Gastrocnemius medialis (tissue), 4 donors: ENCODE data around the gene SUMF1.

Experiments used
- CTCF ChIP-seq, 5 experiments: fragments of 450-650 bp in 3 of 5; fragments of 200-600 bp in 2 of 5; sonication (generic) in 2 of 5; IDR thresholded peaks in 4 of 5; conservative IDR thresholded peaks in 1 of 5; 1 replicate in 4 of 5; 2 replicates in 1 of 5; pipeline ENCODE4 v1.5.1; 2016 to 2019; ENCODE audit warnings: antibody characterized with exemption in 5 of 5, mild to moderate bottlenecking in 3 of 5, moderate library complexity in 3 of 5
- POLR2A ChIP-seq, 2 donors: fragments of 450-650 bp; IDR thresholded peaks; one replicate each; pipeline ENCODE4 v1.6.1; 2017; ENCODE audit warnings: antibody characterized with exemption in 2 of 2, mild to moderate bottlenecking in 2 of 2, moderate library complexity in 2 of 2

GRCh38 chr3:4323246-4324027 is 143.6 kb downstream of the SUMF1 start:
- TF ChIP-seq CTCF (IDR thresholded peaks at IDR 0.05 in 4 of 5, conservative IDR thresholded peaks at IDR 0.05 in 1 of 5), result no peak
- no peak for TF ChIP-seq POLR2A (IDR thresholded peaks at IDR 0.05)
